HG03575 (cell line): ENCODE results near the gene CYP20A1.
"Not testable (repeated sequence)": the region's sequence is repeated elsewhere in the genome, so short reads cannot be mapped to it uniquely, and the experiment has no call there.

Source experiments
- ATAC-seq: cut with Tn5 transposase; IDR thresholded peaks from one replicate; pipeline ENCODE4 v1.9.1; 2021; ENCODE audit not compliant: unreplicated experiment, insufficient number of reproducible peaks, low FRiP score; ENCODE audit errors: extremely low read depth

Gene CYP20A1

GRCh38 chr2:203261326-203262159 lies 22.7 kb downstream of the CYP20A1 start:
- no peak for ATAC-seq

- ATAC-seq = no peak
These were observed 40.5 kb downstream of the CYP20A1 start for GRCh38 chr2:203279288-203279687.

GRCh38 chr2:203280428-203281064 lies 41.7 kb downstream of the CYP20A1 start:
- no peak for ATAC-seq

- ATAC-seq = no peak
These were observed 43.3 kb downstream of the CYP20A1 start for GRCh38 chr2:203282101-203282500.

GRCh38 chr2:203286532-203286931 lies 47.7 kb downstream of the CYP20A1 start:
- no peak for ATAC-seq

- no peak for ATAC-seq
These were observed 62.8 kb downstream of the CYP20A1 start for GRCh38 chr2:203301667-203302066.

GRCh38 chr2:203302586-203302985 lies 63.8 kb downstream of the CYP20A1 start:
- not testable (repeated sequence) for ATAC-seq

GRCh38 chr2:203310688-203311436 lies 72.0 kb downstream of the CYP20A1 start:
- ATAC-seq = no peak

- ATAC-seq = no peak
These were observed 87.5 kb downstream of the CYP20A1 start for GRCh38 chr2:203326356-203326755.

GRCh38 chr2:203327582-203327900 lies 88.7 kb downstream of the CYP20A1 start:
- no peak for ATAC-seq

GRCh38 chr2:203327901-203328759 lies 89.3 kb downstream of the CYP20A1 start, which contains the start of gene ABI2:
TSS of gene ABI2 (plus strand) at chr2:203328394. CDS start at chr2:203328515, 121 bp downstream.
- ATAC-seq = no peak

GRCh38 chr2:203328760-203329540 lies 90.1 kb downstream of the CYP20A1 start:
- ATAC-seq = no peak

- ATAC-seq = no peak
These were observed 91.6 kb downstream of the CYP20A1 start for GRCh38 chr2:203330434-203330833.

GRCh38 chr2:203338322-203338721 lies 99.5 kb downstream of the CYP20A1 start:
- no peak for ATAC-seq

- no peak for ATAC-seq
These were observed 102.1 kb downstream of the CYP20A1 start for GRCh38 chr2:203340791-203341487.

GRCh38 chr2:203341741-203342310 lies 103.0 kb downstream of the CYP20A1 start:
- no peak for ATAC-seq

GRCh38 chr2:203342374-203342773 lies 103.6 kb downstream of the CYP20A1 start:
- ATAC-seq = not testable (repeated sequence)
